DMS153 (cell line): ENCODE results near the gene ZNF827.

ENCODE experiments used
- DNase-seq: peaks from one replicate; lab custom pipeline; 2025; lab: John Stamatoyannopoulos, UW

The ZNF827 gene

DNA sequence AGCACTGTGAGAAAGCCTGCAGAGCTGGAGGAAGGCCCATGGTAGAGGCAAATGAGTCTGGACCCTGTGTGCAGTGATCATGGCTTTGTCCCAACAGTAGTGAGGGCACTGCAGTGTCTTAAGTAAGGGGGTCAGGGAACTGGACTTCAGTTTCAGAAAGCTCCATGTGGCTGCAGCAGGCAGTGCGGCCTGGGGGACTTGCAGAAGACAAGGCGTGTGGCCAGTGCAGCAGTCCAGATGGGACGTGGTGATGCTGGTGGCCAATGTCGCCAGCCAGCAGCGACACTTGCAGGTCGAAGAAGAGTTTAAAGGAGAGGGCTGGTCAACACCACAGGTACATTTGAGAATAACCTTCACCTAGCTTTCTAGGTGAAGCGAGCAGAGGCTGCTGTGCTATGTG is 113.4 kb downstream of the ZNF827 start:
- no peak for DNase-seq

DNA sequence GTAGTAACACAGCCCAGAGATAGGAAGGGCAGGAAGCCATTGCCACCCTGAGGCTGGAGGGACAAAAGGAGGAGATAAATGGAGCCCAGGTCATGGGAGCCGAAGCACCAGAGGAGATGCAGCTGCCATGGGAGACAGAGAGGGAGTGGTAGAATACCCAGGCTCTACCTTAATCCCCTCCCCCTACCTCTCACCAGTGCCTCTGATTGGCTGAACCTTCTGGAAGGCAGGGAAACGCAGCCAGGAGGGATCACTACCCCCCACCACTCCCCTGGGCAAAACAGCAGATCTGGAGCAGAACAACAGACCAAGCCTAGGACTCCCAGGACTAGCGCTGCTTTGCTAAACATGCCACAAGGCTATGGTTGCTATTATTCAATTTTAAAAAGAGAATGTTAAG is 114.2 kb downstream of the ZNF827 start:
- DNase-seq: no peak

DNA sequence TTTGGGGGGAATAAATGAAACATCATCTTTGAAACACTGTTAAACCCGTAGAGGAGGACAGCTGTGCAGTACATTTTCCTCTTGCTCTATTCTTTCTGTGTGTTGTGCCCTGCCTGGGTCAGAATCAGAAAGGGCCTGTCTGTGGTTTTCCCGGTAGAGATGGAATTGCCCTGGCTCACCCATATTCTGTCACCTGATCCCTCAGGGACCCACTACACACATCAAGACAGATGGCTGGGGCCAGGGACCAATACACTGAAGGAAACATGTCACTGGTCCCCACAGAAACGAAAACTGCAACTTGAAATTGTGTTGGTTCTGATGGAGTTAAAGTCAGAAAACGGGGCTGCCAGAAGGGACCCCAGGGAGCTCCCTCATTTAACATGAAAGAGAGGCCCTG is 114.9 kb downstream of the ZNF827 start:
- DNase-seq: no peak

DNA sequence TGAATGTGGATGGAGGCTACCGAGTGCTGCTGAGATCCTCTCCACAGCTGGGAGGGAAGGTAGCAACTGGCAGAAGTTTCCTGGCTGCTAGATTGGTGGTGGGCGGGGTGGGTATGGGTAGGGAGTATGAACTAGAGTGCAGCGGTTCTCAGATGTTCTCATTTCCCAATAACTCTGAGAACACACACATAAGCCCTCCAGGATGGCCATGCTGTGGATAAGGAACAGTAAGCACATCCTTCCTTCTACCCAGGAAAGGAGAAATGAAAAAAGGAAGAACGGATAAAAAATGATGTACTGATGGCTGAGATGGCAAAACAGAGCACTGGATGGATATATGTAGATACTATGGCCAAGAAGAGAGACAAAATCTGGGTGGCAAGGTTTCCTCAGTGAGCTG is 116.0 kb downstream of the ZNF827 start:
- DNase-seq: no peak

DNA sequence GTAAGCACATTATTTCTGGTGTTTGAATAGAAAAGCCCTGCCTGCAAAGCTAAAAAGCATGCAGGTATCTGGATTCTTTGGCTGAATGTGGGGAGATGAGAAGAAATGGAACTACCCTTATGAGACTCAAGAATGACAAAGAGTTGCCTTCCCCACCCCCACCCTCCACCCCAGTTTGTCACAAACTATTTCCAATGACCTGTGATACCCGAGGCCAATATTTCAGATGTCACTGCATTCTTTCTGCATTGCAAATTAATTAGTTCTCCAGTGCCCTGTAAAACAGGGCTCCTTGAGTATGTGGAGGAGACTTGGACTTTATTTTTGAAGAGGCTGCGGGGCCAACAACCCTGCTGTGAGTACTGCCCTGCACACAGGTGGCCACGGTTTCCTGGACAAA is 116.4 kb downstream of the ZNF827 start:
- DNase-seq: no peak

DNA sequence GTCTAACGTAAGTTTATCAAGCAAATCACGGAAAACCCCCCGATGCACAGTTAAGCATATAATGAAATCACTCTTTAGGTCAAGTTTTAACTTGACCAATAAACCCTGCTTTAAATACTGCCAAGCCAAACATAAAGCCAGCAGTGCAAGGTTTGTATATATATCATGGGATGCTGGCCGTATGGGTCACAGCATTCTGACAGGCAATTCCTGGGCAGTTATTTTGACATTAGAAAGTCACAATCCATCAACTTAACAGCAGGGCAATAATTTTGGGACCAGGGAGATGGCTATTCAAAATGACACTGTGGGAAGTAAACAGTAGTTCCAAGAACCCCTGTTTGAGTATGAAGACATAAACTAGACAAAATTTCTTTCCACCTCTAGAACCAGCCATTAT is 116.9 kb downstream of the ZNF827 start:
- DNase-seq: no peak

DNA sequence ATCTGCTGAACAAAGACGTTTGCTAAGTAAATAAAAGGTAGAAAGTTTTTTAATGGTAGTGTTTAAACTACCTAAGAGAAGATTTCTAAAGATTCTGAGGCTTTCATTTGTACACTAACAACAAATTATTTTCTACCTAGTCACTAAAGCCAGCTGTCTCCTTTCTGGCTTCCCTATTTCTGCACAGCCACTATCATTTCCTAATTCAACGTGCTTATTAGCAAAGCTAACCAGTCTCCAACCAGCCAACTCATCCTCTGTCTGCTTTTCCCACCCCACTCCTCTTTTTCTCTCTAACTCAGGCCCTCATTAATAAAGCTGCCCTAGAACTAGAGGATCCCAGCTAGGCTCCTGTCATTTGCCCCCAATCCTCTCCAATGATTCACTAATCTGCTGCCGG is 118.2 kb downstream of the ZNF827 start:
- DNase-seq: no peak

DNA sequence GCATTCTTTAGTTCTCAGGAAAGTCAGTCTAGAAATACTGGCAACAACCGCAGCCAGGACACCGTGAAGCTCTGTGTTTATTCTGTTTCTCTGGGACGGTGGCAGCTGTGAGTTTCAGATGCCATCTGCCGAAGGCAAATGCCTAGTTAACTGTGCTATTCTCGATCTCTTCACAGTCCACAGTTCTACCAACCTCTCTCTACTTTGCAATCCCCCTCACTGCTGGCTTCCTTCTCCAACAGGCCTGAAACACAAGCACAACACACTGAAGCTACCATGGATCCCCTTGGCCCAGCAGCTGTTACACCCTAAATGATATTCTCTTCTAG is 118.8 kb downstream of the ZNF827 start:
- no peak for DNase-seq

DNA sequence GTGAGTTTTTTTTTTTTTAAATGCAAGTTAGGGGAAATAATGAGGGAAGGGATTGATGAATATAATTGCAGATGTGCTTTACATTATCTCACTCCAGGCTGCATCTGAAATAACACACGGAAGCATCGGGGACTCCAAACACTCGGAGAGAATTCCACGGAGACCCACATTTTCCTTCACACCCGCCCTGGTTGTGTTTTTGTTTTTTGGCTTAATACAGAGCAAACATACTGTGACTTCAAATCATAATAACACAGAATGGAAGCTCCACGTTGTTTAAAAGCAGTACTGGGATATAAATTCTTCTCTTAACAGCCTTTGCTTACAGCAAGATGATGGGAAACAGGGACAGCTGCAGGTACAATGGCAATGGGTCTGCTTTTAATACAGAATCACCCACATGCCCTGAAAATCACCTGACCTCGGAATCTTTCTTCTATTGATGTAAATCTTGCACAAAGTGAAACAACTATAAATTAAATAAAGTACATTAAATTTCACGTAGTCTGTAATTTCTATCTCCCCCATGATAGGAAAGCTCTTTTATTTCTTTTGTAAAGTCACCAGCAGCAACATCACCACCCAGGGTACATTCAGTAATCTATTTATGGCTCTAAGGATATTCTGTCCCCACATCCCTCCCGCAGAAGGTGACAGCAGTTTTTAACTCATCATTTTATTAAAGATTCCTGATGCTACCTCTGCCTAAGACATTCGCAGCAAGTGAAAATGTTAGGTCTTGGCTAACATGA is 119.3 kb downstream of the ZNF827 start:
- DNase-seq: no peak

DNA sequence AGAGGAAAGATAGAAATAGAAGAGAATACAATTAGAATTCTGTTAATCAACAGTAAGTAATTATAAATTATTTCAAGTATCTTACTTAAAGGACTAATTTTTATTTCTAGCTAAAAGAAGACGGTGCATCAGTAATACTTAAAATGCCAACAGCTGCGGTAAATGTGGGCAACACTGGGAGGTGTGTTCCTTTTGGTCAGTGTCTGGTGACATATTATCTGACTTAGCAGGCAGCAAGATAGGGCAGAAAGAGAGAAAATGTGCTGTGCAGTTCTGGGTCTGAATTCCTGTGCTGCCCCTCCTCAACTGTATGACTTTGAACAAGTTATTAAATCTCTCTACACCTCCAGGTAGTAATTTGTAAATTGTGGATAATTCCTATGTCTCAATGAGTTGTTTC is 120.6 kb downstream of the ZNF827 start:
- DNase-seq: no peak

DNA sequence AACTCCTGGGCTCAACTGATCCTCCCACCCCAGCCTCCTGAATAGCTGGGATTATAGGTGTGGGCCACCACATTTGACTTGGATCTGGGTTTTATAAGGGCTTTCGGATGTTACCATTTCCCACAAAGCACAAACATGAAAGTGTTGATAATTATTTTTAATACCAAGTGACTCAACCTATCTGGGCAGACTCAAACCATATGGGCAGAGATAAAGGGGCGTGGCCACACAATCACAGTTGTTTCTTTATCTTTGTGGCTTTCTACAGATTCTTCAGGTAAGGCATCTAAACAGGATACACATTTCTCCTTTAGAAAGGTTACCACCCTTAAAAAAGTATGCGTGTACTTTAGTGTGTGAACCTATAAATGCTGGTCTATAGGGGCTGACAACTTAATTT is 122.5 kb downstream of the ZNF827 start:
- DNase-seq: no peak

DNA sequence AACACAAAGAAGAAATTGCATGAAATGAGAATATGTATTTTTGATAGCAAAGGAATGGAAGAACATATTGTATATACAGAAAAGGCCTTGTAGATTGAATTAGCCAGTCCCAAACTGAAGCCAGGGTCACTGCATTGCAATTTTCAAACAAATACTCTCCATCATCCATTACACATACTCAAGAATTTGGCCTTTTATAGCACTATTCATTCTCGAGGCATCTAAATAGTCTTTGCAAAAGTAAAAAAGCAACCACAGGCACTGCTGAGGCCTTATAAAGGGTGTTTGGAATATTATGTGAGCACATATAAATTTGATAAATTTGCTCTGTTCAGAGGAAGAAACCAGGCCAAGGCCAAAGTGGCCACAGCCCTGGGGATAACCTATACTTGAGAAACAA is 123.0 kb downstream of the ZNF827 start:
- DNase-seq: no peak

DNA sequence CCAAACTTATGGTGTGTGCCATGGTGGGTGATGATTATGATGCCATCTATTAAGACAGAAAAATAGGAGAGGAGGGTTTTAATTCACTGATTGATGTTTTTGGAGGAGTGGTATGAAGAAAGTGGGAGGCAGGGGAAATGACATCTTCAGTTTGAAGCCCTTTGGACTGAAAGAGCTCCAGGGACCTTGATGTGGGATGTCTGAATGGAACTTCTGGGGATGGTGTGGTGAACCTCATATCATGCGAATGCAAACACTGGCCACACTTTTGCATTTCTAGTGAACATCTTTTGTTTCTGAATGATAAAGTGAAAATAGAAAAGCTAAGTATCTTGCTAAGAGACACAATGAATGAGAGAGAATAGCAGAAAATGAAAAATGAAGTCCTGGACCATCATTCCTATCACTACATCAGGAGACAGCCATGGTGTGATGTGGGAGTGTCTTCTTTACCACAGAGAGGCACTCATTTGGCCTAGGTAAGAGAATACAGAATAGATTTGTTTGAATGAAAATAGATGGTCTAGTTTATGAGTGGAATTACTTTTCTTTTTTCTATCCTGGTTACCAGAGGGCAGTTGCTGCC is 123.5 kb downstream of the ZNF827 start:
- DNase-seq: no peak

DNA sequence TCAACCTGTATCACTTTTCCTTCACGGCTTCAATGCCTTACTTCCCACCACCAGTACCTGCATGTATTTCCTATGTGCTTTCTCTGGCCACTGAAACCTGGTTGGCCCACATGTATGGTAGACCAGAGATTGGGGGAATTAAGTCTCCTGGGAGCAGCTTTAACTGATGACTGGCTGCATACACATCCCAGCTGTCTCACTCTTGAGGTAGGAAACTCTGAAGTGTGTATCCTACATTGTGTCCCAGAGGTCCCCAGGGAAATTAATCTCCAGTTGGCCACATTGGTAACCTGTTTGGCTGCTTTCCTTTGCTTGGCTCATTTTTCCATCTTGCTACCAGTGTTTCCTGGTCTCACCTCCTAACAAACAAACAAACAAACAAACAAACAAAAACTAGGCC is 124.4 kb downstream of the ZNF827 start:
- DNase-seq: peak; percentile 68

DNA sequence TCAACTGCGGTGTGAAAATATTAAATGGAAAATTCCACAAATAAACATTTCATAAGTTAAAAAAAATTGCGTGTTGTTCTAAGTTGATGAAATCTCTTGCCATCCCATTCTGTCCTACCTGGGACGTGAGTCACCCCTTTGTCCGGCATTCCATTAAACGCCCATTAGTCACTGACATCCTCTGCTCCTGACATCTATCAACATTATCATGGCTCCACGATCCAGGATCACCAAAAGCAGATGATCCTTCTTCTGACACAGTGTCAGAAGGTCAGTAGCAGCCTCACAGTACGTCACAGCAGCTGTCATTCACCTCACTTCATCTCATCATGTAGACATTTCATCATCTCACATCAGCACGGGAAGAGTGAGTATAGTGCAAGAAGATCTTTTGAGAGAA is 125.7 kb downstream of the ZNF827 start:
- no peak for DNase-seq

DNA sequence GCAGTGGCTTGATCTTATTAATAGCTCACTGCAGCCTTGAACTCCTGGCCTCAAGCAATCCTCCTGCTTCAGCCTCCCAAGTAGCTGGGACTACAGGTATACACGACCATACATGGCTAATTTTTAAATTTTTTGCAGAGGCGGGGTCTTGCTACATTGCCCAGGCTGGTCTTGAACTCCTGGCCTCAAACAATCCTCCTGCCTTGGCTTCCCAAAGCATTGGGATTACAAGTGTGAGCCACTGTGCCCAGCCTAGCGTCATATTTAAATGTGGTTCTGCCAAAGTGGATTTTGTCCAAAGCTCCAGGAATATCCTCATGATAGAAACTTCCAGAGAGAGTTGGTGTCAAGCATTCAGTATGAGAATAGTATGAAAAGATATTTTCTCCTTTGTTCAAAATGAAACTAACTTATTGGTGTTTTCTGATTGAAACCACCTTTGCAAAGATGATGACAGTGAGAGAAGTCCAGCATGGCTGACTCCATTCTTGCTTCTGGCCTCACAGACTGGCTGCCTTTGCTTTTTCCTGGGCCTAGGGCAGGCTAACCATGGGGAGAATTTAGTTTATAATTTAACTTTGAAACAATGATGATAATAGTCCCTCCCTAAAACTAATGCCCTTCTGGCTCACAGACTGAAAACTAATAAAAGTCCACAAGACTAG is 129.6 kb downstream of the ZNF827 start:
- DNase-seq: no peak

DNA sequence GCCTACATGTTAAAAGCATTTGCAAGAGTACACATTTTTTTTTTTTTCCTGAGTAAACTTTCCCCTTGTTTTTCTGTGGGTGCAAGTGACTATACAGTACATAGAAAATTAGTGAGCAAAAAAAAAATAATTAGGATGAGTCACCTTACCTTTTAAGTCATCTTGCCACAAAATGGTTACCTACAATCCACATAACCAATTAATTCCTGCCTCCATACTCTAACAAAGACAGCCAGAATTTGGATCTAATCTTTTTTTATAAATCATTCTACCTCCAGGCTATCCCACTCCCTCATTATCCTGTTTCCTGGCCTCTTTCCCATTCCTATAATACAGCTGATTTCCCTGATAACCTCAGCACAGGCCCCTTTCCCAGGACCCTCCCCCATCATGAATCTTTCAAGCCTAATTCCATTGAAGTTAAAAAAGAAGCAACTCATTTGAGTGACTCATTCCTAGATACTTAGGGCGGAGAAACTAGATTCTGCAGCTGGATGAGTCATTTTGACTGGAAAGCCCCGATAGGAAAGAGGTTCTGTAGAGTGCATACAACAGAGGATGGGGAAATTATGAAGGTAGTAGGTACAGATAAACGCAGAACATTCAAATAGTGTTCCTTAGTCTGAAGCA is 130.5 kb downstream of the ZNF827 start:
- DNase-seq: no peak

DNA sequence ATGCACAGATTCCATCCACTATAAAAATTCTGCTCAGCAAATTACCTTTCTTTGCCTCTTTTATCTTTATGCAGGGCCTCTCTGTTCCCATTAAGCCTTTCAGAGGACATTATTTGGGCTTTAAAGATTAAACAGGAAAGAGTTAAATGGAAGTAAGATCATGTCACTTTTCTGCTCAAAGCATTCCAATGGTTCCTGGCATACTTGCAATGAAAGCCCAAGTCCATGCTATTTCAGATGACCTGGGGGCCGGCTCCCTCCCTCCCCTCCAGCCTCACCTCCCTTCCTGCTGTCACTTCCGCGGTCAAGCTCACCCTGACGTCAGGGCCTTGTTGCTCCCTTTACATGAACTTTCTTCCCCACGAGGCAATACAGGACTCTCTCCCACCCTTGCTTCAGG is 133.1 kb downstream of the ZNF827 start:
- DNase-seq: no peak

DNA sequence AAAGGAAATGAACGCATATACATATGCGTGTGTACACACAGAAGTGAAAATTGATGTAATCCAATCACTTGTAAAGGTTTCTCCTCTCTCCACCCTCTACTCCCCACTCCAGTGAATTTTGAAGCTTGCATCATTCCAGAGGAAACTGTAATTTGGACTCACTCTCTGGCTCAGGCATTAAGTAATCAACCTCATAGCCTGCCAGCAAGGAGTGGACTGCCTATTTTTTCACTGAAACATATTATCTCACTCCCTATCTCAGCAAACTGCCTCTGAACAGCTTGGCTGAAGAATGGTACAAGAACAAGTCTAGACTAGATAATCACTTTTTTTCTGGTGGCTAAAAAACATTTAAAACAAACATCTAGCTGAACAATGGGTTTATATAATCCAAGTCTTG is 134.5 kb downstream of the ZNF827 start:
- DNase-seq: no peak

DNA sequence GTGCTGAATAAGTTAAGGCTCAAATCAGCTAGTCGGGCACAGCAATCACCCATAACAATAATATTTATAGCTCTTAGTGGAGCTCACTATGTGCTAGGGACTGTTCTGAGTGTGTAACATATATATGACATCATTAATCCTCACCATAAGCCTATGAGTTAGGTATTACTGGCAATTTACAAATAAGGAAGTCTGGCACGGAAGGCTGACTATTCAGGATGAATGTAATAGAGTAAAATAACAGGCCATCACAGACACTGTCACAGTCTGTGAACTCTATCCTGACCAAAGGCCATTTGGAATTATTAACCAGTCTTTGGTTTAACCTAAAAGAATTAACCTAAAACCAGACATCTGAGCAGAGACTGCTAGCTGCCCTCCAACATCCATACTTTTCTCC is 139.4 kb downstream of the ZNF827 start:
- DNase-seq: no peak

DNA sequence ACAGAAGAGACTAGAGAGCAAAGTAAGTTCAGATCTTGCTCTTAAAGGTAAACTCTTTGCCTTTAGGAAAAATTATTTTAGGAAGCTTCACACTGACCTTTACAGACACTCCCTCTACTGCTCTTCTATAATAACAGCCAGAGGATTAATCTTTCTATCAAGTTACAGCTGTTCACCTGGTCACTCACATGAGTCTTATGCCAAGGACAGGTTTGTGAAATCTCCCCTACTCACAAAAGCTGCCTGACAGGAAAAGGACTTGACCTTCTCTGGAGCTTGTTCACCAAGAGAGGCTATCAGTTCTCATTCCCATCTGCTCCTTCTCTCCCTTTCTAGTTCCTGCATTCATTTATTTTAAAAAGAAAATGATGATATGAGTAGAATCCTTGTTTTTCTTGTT is 141.3 kb downstream of the ZNF827 start:
- DNase-seq: no peak

DNA sequence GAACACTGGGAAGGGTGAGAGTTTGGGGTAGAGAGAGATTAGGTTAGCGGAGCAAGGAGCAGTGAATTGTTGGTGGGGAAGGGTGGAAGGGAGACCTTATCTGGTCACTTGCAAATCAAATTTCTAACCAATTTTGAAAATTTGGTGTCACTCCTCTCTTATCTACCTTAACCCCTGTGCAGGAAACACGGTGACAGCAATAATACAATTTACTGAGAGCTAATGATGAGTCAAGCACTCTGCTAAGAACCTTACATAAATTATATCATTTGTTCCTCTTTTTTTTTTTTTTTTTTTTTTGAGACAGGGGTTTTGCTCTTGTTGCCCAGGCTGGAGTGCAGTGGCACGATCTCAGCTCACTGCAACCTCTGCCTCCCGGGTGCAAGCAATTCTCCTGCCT is 142.3 kb downstream of the ZNF827 start:
- no peak for DNase-seq

DNA sequence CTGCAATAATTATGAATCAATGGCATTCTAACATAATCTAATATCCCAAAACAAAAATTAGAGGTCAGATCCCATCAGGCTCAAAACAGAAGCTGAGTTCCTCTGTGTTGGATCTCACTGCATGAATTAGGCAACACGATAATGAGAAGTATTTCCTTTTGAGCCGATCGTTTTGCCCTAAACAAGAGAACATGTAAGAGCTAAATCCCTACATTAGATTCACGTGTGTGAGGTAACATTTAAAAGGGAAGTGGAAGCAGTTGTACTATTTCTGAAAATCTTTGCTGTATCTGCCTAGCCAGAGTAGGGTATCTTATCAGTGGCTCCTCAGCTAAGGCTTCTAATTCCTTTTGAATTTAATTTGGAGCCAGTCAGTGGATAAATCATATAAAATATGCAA is 143.1 kb downstream of the ZNF827 start:
- DNase-seq: no peak
